HG02943 (cell line): Measurements from ENCODE around the gene ATP5F1D.

ENCODE experiments used
- ATAC-seq: cut with Tn5 transposase; IDR thresholded peaks from one replicate; pipeline ENCODE4 v1.9.1; 2021; ENCODE audit warnings: mild to moderate bottlenecking, low read depth, moderate library complexity; ENCODE audit not compliant: unreplicated experiment

ATP5F1D gene

GRCh38 chr19:1220477-1220930 lies 21.0 kb upstream of the ATP5F1D start:
- ATAC-seq = no peak

GRCh38 chr19:1220976-1221903 lies 20.3 kb upstream of the ATP5F1D start:
- ATAC-seq = no peak

- no peak for ATAC-seq
Observed at GRCh38 chr19:1221904-1222255, 19.7 kb upstream of the ATP5F1D start.

- no peak for ATAC-seq
Observed at GRCh38 chr19:1222394-1222793, 19.2 kb upstream of the ATP5F1D start.

GRCh38 chr19:1223018-1223855 lies 18.3 kb upstream of the ATP5F1D start:
- no peak for ATAC-seq

GRCh38 chr19:1224047-1224825 lies 17.3 kb upstream of the ATP5F1D start:
- no peak for ATAC-seq

GRCh38 chr19:1224847-1225246 lies 16.7 kb upstream of the ATP5F1D start:
- no peak for ATAC-seq

GRCh38 chr19:1225440-1226226 lies 15.9 kb upstream of the ATP5F1D start:
- ATAC-seq = no peak

GRCh38 chr19:1226227-1226518 lies 15.4 kb upstream of the ATP5F1D start:
- ATAC-seq = no peak

- ATAC-seq = no peak
Observed at GRCh38 chr19:1226522-1227303, 14.8 kb upstream of the ATP5F1D start.

- no peak for ATAC-seq
Observed at GRCh38 chr19:1227304-1228054, 14.1 kb upstream of the ATP5F1D start.

GRCh38 chr19:1228161-1228957 lies 13.2 kb upstream of the ATP5F1D start:
- ATAC-seq = no peak

- no peak for ATAC-seq
Observed at GRCh38 chr19:1229056-1229923, 12.3 kb upstream of the ATP5F1D start.

GRCh38 chr19:1229924-1230782 lies 11.4 kb upstream of the ATP5F1D start:
- no peak for ATAC-seq

- no peak for ATAC-seq
Observed at GRCh38 chr19:1230783-1231489, 10.6 kb upstream of the ATP5F1D start.
